Measurements from ENCODE around the gene IDNK.

The IDNK gene

DNA sequence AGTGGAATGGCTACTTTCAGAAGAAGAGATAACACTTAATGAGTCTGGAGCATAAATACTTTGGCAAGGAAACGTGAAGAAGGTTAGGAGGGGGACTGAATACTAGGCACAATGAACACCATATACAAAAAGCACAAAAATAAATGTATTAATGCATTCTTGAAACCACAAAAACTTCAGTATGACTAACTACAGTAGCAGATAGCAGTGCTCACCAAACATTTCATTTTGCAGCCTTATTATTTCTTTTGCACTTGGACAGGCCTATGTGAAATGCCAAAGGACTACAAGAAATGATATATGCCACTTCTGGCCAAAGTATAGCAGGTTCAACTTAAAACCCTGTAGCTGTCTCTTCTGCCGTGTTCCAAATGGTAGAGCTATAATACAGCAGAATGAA is 58.5 kb downstream of the IDNK start:
- TF ChIP-seq, protein P1, sequence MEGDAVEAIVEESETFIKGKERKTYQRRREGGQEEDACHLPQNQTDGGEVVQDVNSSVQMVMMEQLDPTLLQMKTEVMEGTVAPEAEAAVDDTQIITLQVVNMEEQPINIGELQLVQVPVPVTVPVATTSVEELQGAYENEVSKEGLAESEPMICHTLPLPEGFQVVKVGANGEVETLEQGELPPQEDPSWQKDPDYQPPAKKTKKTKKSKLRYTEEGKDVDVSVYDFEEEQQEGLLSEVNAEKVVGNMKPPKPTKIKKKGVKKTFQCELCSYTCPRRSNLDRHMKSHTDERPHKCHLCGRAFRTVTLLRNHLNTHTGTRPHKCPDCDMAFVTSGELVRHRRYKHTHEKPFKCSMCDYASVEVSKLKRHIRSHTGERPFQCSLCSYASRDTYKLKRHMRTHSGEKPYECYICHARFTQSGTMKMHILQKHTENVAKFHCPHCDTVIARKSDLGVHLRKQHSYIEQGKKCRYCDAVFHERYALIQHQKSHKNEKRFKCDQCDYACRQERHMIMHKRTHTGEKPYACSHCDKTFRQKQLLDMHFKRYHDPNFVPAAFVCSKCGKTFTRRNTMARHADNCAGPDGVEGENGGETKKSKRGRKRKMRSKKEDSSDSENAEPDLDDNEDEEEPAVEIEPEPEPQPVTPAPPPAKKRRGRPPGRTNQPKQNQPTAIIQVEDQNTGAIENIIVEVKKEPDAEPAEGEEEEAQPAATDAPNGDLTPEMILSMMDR (conservative IDR thresholded peaks at IDR 0.05; ENCODE audit: low read depth, low read length): no peak
- no peak for DNase-seq (ENCODE audit: low read depth)
- no peak overlapping the region for H3K4me3 ChIP-seq (ENCODE audit: low read length)

- DNase-seq (ENCODE audit: low read depth): no peak
- TF ChIP-seq, protein P1 (conservative IDR thresholded peaks at IDR 0.05; ENCODE audit: low read depth, low read length): no peak
- H3K4me3 ChIP-seq (ENCODE audit: low read length): no peak overlapping the region
Measured at GRCh38 chr9:83688921-83689320, 66.0 kb downstream of the IDNK start.

GRCh38 chr9:83691492-83691891 is 68.5 kb downstream of the IDNK start:
- TF ChIP-seq, protein P1 (conservative IDR thresholded peaks at IDR 0.05; ENCODE audit: low read depth, low read length): no peak

More at GRCh38 chr9:83691492-83691891, 68.5 kb downstream of the IDNK start:
- H3K4me3 ChIP-seq (ENCODE audit: low read length): no peak overlapping the region
- DNase-seq (ENCODE audit: low read depth): no peak
